PFSK-1 (cell line): ENCODE measurements around the gene ITGA3.

Experiments used
- FOXP2 ChIP-seq: optimal IDR thresholded peaks from 2 replicates; pipeline ENCODE3; 2011; ENCODE audit warnings: borderline replicate concordance, control low read depth, inconsistent platforms; ENCODE audit not compliant: insufficient read depth; ENCODE audit errors: extremely low read length, extremely low read depth
- POLR2AphosphoS5 ChIP-seq: IDR thresholded peaks from 2 replicates; pipeline ENCODE4 v1.6.1; 2012; ENCODE audit warnings: low read depth, mild to moderate bottlenecking, control low read depth, low read length, moderate library complexity
- SIN3A ChIP-seq: IDR thresholded peaks from 2 replicates; pipeline ENCODE4 v1.6.1; 2012; ENCODE audit warnings: mild to moderate bottlenecking, low read length, moderate library complexity, borderline replicate concordance; ENCODE audit not compliant: insufficient read depth
- TAF1 ChIP-seq: IDR thresholded peaks from 2 replicates; pipeline ENCODE4 v1.6.1; 2012; ENCODE audit warnings: low read length, control low read depth, borderline replicate concordance; ENCODE audit not compliant: insufficient read depth
- TF ChIP-seq, protein P1 (sequence below), 2 experiments: IDR thresholded peaks; 2 replicates each; pipeline versions ENCODE4 v1.6.1 to v1.8.0; 2011 to 2012; ENCODE audit warnings: low read depth in 2 of 2, low read length in 2 of 2, control low read depth in 1 of 2, inconsistent platforms in 1 of 2, mild to moderate bottlenecking in 1 of 2, moderate library complexity in 1 of 2; ENCODE audit not compliant: insufficient read depth in 1 of 2

Gene ITGA3

GRCh38 chr17:50080096-50080480, 24.2 kb downstream of the ITGA3 start:
- TF ChIP-seq FOXP2 (no peak), TAF1 (no peak), SIN3A (no peak), POLR2AphosphoS5 (no peak)
- TF ChIP-seq, protein P1, sequence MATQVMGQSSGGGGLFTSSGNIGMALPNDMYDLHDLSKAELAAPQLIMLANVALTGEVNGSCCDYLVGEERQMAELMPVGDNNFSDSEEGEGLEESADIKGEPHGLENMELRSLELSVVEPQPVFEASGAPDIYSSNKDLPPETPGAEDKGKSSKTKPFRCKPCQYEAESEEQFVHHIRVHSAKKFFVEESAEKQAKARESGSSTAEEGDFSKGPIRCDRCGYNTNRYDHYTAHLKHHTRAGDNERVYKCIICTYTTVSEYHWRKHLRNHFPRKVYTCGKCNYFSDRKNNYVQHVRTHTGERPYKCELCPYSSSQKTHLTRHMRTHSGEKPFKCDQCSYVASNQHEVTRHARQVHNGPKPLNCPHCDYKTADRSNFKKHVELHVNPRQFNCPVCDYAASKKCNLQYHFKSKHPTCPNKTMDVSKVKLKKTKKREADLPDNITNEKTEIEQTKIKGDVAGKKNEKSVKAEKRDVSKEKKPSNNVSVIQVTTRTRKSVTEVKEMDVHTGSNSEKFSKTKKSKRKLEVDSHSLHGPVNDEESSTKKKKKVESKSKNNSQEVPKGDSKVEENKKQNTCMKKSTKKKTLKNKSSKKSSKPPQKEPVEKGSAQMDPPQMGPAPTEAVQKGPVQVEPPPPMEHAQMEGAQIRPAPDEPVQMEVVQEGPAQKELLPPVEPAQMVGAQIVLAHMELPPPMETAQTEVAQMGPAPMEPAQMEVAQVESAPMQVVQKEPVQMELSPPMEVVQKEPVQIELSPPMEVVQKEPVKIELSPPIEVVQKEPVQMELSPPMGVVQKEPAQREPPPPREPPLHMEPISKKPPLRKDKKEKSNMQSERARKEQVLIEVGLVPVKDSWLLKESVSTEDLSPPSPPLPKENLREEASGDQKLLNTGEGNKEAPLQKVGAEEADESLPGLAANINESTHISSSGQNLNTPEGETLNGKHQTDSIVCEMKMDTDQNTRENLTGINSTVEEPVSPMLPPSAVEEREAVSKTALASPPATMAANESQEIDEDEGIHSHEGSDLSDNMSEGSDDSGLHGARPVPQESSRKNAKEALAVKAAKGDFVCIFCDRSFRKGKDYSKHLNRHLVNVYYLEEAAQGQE (IDR thresholded peaks at IDR 0.05; ENCODE audit: insufficient read depth in 1 of 2, low read depth in 2 of 2, low read length in 2 of 2), result no peak

GRCh38 chr17:50080827-50081226, 24.9 kb downstream of the ITGA3 start:
- TF ChIP-seq SIN3A (no peak), TAF1 (no peak), POLR2AphosphoS5 (no peak), FOXP2 (no peak)
- TF ChIP-seq, protein P1 (IDR thresholded peaks at IDR 0.05; ENCODE audit: insufficient read depth in 1 of 2, low read depth in 2 of 2, low read length in 2 of 2), result no peak

DNA sequence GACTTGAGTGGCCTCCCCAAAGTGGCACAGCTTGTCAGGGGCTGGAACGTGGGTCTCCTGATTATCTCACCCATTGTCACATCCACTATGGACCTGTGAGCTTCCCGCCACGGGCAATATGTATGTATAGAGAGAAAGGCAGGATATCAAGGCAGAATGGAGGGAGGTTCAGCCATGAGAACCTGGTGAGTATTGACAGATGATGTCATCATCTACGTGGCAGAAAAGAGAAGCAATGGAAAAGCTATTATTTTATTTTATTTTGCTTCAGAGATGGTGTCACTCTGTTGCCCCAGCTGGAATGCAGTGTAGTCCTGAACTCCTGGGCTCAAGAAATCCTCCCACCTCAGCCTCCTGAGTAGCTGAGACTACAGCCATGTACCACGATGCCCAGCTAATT, 25.8 kb downstream of the ITGA3 start:
- no peak for TF ChIP-seq SIN3A
- TF ChIP-seq, protein P1 (IDR thresholded peaks at IDR 0.05; ENCODE audit: insufficient read depth in 1 of 2, low read depth in 2 of 2, low read length in 2 of 2), result no peak
- TF ChIP-seq POLR2AphosphoS5, result no peak
- no peak for TF ChIP-seq TAF1
- no peak for TF ChIP-seq FOXP2

DNA sequence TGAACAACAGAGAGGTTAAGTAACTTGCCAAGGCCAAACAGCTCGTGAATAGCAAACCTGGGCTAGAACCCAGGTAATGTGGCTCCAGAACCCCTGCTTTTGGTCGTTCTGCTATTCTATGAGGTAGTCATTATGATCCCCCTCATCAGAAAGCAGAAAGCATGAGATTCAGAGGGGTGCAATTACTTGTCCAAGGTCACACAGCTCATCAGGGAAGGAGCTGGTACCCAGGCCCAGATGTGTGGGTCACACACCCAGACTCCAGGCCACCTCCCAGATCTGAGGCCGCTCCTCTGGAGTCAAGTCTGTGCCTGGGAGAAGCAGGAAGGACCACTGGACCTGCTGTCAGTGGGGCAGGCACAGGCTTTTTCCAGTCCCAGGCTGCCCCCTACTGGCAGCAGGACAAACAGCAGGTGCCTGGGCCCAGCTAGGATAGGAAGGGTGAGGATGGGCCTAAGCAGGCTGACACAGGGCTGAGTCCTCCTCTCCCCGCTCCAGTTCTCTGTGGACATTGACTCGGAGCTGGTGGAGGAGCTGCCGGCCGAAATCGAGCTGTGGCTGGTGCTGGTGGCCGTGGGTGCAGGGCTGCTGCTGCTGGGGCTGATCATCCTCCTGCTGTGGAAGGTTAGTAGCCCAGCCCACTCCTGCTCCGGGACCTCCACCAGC, 31.5 kb downstream of the ITGA3 start:
- TF ChIP-seq POLR2AphosphoS5 (no peak), SIN3A (0 out of 2 replicates have a peak, but pooled peaks have one; percentile 18)

DNA sequence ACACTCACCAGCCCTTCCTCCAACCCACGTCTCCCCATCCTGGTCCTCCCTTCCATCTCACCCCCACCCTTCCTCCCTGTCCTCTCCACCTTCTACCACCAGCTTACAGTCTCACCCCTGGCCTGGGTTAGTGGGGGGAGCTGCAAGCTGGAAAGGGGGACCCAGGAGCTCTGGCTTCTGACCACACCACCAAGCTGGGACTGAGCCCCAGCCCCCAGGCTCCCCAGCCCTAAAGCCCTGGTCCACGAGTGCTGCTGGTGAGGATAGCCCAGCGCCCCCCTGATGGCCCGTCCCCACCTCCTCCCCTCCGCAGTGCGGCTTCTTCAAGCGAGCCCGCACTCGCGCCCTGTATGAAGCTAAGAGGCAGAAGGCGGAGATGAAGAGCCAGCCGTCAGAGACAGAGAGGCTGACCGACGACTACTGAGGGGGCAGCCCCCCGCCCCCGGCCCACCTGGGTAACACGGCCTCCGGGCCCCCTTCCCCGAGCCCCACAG, 32.0 kb downstream of the ITGA3 start:
- no peak for TF ChIP-seq POLR2AphosphoS5
- TF ChIP-seq TAF1, result no peak
- TF ChIP-seq FOXP2, result no peak
- TF ChIP-seq, protein P1 (IDR thresholded peaks at IDR 0.05; ENCODE audit: insufficient read depth in 1 of 2, low read depth in 2 of 2, low read length in 2 of 2), result no peak
- TF ChIP-seq SIN3A, result no peak
